LNCAP (cell line): ENCODE data around the gene WHRN.

Experiments
- CTCF ChIP-seq: fragments of 450-650 bp; IDR thresholded peaks from 2 replicates; pipeline ENCODE4 v1.5.1; 2017; ENCODE audit warnings: mild to moderate bottlenecking

Gene WHRN

DNA sequence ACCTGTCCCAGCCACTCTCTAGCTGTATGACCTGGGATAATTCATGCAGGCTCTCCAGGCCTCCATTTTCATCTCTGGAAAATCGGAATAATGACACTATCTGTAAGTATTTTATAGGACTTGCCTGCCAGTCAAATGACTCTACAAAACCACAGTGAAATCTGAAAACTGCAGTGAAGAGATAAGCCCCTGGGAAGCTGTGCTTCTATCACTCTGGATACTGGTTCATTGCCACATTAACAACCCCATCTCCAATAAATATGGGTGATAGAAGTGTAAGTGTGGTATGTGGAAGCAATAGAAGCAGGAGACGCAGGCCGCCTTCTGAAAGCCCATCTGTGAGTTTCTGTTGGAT, 31.8 kb downstream of the WHRN start:
- TF ChIP-seq CTCF, result no peak

DNA sequence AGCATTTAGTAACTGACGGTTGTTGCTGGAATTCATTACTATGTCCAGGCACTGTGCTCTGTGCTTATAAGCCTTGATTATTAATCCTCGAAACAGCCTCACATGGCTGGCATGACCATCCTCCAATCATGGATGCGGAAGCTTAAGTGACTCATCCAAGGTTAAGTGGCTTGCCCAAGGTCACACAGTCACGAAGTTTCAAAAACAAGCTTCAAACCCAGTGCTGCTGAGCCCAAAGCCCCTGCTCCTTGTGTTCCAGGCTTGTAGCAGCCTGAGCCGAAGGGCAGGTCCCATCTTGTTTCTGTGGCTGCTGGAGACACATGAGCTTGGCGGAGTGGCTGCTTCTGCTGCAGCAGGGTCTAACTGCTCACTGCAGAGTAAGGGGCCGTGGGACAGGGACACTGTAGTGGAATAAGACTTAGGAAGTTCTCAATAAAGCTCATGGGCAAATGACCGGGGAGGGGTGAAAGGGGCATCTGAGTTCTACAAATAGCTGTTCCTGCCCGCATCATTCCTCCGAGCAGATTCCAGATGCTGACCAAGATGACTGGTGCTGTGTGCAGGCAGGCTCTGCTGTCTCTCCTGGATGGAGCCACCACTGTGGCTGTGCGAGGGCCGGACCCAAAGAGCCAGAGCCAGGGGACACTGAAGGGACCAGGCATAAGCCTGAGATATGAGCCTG, 32.4 kb downstream of the WHRN start:
- TF ChIP-seq CTCF, result no peak

DNA sequence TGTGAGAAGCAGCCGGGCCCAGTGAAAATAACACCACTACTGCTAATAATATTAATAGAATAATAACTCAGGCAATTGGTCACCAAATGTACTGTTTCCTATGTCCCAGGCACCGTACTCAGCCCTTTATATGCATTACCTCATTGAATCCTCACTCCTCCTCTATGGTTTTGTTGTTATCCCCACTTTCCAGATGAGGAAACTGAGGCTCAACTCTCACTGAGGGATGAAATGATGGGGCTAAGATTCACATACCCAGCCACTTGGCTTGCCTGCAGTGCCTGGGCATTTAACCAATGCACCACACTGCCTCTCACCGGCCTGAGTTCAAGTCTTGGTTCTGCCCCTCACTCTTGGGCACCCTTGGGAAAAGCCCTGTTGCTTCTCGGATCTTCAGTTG, 34.1 kb downstream of the WHRN start:
- TF ChIP-seq CTCF, result no peak

DNA sequence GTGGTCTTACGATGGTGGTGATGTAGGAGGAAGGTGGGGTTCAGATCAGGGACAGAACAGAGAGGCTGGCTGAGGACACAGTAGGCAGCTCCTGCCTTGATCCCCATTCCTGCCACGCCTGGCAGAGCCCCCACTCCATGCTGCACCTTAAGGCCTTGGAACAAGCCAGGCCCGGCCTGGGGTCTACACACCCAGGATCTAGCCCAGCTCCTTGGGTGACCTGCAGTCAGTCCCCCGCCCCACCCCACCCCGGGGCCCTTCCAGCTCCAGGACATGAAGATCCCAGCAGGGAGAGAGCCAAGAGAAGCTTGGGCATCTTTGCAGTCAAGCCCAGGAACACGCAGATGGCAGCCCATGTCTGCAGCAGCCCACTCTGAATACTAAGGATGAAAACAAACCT, 34.7 kb downstream of the WHRN start:
- TF ChIP-seq CTCF, result no peak

GRCh38 chr9:114470121-114470520, 35.2 kb downstream of the WHRN start:
- no peak for TF ChIP-seq CTCF

DNA sequence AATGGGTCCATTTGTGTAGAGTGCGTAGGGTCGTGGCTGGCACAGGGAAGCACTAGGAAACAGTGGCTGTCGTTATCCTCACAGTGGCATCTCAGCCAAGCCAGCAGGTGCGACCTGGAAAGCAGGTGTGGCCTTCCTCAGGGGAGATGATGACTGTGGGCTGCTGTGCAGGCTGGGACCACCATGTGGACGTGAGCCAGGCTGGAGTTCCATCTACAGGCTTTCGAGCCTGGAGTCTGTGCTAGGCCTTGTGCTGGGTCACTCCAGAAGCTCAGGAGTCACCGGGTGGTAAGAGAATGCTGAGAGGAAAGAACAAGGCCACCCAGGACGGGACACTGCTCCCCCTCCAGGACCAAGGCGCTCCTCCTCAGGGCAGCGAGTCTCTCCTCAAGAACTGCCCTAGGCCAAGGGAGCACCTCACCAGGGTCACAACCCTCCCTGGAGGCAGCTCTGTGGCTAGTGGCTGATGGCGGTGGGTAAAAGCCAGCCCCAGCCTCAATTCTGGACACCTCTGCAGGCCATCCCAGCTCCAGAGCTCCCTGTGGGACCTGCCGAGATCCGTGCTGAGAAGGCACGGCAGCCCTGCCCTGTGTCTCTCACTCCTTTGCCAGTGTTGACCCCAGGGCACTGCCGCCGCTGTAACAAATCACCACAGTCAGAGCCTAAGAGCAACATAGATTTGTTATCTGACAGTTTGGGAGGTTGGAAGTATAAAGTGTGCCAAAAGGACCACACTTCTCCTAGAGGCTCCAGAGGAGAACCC, 36.0 kb downstream of the WHRN start:
- TF ChIP-seq CTCF, result no peak

DNA sequence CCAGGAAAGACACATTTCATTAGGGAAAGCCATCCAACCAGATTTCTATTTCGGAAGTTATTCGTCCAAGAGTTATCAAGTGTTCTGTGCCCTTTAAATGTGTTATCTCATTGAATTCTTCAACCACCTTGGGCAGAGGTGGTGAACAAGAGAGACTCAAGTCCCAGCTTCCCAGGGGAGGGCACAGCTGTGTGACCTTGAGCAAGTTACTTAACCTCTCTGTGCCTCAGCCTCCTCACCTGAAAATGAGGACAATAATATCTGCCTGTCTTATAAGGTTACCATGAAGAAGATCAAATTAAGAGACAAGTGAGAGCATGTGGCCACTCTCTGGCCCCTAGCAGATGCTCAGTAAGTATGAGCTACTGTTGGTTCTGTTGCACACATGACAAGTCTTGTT, 37.4 kb downstream of the WHRN start:
- no peak for TF ChIP-seq CTCF
